ENCODE results near the gene TMEM59L.

TMEM59L gene

DNA sequence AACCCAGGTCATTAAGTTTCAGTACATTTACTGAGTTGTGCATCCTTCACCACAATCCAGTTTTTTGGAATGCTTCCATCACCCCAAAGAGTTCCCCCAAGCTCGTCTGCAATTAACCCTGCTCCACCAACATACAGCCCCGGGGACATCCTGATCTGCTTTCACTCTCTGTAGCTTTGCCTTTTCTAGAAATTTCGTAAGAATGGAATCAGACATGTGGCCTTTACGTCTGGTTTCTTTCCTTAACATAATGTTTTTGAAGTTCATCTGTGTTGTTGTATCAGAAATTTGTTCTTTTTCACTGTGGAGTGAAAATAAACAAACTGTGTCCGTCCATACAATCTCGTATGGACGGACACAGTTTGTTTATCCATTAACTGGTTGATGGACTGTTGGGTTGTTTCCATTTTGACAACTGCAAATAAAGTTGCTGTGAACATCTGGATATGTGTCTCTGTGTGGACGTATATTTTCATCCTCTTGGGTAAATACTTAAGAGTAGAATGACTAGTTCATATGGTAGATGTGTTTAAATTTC is 27.1 kb downstream of the TMEM59L start:
- DNase-seq, result no peak

GRCh38 chr19:18644196-18645034 is 31.7 kb downstream of the TMEM59L start:
- no peak for DNase-seq

GRCh38 chr19:18645035-18645511 is 32.4 kb downstream of the TMEM59L start:
- no peak for DNase-seq

DNA sequence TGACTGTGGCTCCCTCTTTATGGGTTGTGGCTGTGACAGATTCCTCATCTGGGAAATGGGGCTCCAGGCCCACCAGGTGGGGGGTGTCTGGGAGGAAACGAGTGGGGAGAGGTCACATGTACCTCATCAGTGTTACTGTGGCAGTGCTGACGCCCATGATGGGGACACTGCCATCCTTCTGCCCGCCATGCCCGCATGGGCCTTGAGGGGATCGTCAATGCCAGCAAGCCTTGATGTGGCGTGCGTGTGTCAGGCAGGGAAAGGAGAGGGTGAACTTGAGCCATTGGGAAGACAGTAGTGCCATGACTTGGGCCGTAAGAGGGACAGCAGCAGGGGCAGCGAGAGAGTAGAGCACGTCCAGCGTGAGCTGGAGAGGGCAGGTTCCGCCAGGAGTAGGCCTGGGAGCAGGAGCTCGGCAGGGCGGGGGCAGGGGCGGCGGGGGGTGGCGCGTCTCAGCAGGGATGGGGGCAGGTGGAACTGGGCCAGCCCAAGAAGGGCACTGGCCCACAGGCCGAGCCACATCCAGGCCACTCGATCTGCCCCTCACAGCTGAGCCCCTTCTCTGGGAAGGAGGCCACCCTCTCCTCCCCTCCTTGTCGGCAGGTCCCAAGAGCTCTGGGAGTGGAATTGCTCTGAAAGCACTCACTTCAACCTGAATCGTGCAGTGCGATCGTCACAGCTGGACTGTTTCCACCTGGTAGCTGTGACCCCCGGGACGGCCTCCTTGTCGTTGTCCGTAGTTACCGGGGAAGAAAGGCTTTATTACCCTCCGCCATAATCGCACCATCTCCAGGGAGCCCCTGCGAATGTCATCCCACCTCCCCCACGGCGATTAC is 34.1 kb downstream of the TMEM59L start:
- no peak for DNase-seq

DNA sequence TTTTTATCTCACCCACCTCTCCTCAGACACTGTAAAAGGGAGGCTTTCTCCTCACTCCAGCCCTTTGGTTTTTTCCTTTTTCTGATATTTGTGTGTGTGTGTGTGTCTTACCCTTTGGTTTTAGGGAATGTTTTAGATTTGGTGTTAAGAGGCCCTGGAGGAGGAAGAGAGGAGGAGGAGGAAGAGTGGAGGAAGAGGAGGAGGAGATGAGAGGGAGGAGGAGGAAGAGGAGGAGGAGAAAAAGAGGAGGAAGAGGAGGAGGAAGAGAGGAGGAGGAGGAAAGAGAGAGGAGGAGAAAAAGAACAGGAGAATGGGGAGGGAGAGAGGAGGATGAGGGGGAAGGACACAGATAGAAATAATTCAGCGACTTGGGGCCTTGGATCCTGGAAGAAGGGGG is 34.7 kb downstream of the TMEM59L start:
- DNase-seq, result no peak

GRCh38 chr19:18647807-18648206 is 35.1 kb downstream of the TMEM59L start:
- DNase-seq, result no peak

DNA sequence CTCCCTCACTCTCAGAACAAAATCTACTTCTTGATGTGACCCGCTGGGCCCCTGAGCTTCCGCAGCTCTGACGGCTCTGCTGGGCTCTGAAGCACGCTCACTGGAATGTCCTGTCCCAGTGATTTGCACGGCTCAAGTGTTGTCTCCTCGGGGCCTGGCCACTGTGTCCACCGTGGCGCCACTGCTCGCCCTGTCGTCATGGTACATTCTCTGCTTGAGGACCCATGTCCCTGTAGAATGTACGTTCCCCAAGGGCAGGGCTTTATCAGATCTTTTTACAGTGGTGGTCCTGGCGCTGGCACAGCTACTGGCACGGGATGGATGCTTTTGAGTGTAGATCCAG is 36.3 kb downstream of the TMEM59L start:
- DNase-seq, result no peak

DNA sequence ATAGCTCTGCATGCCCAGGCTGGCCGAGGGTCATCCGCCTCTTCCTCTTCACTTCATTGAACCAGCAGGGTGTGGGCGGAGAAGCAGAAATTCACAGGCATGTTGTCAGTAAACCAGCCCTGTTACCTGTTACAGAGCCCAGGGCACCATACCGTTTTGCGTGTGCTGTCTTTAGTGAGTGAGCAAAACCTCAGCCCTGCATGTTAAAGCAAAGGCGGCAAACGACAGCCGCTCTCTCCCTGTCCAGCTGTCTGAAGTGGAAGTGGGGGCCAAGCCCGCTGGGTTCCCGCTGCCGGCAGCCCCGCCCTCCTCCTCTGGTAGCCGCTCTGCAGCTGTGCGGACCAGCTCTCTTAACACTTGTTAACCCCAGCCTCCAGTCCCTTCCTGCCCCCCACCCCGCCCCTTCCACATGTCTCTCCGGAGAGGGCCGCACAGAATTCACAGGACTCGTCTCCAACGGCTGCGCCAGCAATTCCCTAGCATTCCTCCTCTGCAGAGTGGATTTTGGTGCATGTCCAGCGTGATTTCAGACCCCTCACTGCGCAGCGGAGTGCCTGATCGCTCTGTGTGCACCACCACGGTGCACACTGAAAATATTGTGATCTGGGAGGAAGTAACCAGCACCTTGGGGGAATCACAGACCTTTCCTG is 36.8 kb downstream of the TMEM59L start:
- DNase-seq, result no peak

GRCh38 chr19:18650021-18650390 is 37.3 kb downstream of the TMEM59L start:
- DNase-seq, result no peak

- DNase-seq, result no peak
Measured at GRCh38 chr19:18650468-18651041, 37.9 kb downstream of the TMEM59L start.

DNA sequence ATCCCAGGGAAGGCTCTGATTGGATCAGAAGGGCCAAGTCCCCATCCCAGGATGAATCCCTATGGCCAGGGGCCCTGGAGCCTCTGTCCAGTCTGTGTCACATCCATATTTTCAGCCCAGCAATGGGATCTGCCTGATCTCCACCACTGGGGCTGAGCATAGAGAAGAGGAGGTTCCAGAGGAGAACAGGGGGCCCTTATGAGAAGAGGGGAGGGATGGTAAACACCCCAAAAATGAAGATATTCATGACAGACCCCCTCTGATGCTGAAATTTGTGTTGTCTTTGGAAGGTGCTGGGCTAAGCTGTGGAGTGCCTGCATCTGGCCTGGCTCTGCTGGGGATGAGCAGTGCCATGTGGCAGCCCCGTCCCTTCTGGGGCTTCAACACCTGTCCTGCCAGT is 38.6 kb downstream of the TMEM59L start:
- DNase-seq, result no peak

GRCh38 chr19:18651733-18652132 is 39.1 kb downstream of the TMEM59L start:
- DNase-seq, result no peak

DNA sequence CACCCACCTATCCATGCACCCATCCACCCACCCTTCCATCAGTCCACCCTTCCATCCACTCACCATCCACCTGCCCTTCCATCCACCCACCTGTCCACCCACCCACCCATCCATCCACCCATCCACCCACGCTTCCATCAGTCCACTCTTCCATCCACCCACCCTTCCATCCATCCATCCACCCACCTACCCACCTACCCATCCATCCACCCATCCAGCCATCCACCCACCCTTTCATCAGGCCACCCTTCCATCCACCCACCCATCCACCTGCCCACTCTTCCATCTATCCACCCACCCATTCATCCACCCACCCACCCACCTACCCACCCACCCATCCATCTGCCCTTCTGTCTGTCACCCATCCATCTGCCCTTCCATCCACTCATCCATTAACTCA is 41.2 kb downstream of the TMEM59L start:
- no peak for DNase-seq

DNA sequence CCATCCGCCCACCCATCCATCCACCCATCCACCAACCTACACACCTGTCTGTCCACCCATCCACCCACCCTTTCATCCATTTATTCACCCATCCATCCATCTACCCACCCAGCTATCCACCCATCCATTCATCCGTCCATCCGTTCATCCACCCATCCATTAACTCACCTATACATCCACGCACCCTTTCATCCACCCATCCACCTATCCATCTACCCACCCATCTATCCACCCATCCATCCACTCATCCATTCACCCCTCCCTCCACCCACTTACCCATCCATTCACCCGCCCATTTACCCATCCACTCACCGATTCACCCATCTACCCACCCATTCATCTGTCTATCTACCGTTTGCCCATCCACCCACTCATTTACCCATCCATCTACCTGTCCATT is 41.8 kb downstream of the TMEM59L start:
- DNase-seq, result no peak

GRCh38 chr19:18655173-18655844 is 42.6 kb downstream of the TMEM59L start:
- DNase-seq, result no peak

- DNase-seq, result no peak
Measured at GRCh38 chr19:18656337-18657086, 43.8 kb downstream of the TMEM59L start.

GRCh38 chr19:18657590-18658365 is 45.1 kb downstream of the TMEM59L start:
- DNase-seq, result no peak

DNA sequence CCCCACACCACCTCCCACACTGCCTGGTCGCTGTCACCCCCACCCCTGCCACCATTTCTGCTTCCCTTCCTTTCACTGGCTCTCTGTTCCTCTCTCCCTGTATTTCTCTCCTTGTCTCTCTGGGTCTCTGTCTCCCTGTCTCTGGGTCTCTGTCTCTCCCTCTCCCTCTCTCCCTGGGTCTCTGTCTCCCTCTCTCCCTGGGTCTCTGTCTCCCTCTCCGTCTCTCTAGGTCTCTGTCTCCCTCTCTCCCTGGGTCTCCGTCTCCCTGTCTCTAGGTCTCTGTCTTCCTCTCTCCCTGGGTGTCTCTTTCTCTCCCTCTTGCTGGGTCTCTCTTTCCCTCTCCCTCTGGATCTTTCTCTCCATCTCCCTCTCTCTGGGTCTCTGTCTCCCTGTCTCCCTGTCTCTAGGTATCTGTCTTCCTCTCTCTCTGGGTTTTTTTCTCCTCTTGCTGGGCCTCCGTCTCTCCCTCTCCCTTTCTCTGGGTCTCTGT is 45.7 kb downstream of the TMEM59L start:
- no peak for DNase-seq

DNA sequence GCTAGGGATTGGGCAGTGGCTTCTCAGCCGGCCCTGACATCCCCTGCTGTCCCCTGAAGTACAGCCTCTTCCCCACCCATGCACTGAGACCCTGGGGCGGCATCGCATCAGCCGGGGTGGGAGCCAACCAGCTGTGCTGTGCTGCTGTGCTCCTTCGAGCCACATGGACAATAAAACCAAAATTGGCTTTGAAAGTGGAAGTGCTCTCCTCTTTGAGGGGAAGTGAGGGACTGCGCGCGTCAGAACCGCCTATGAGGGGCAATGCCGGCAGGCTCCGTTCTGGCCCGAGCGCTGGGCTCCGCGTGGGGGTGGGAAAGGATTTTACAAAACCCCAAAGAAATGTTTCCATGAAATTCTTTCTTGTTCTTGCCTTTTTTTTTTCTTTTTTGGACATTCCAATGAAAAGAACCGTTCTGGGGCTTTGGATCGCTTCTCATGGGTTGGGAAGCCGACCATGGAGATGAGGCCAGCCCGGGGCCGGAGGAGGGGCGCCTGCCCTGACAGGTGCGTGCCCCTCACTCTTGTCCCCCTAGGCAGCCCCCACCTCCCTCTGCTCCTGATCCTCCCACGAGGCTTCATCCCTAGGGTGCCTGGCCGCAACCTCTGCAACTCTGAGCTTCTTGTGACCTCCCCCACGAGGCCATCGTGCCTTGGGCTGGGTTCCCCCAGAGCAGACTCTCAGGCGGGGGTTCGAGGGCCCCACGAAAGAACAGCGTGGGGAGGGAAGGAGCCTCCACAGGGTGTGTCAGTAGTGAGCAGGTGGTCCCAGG is 46.8 kb downstream of the TMEM59L start:
- DNase-seq, result no peak
